Activated CD4-positive, alpha-beta memory T cell treated with anti-CD3 and anti-CD28 coated beads for 36 hours (primary cell): Measurements from ENCODE around the gene LYRM4. TPM values are rescaled to one million over a fixed set of nuclear protein-coding genes. Genes with fewer than 3 reads are reported as not detected.

Experiments used
- CTCF ChIA-PET: fragments of 350-600 bp; sonication (Branson Sonifier 250); formaldehyde crosslinking; loops from one replicate; lab custom pipeline; 2021; ENCODE audit warnings: antibody characterized with exemption, inconsistent platforms; lab: Charles Lee
- POLR2A ChIA-PET: fragments of 350-600 bp; sonication (Branson Sonifier 250); formaldehyde crosslinking; loops from one replicate; lab custom pipeline; 2021; ENCODE audit warnings: antibody characterized with exemption; lab: Charles Lee
- DNase-seq: peaks from one replicate; pipeline ENCODE4 v3.0.0-alpha.2; 2020
- H3K27ac Mint-ChIP-seq: one replicate; pipeline ENCODE4 v1.8.0; 2021; ENCODE audit warnings: mixed read lengths
- H3K27me3 Mint-ChIP-seq: one replicate; pipeline ENCODE4 v1.8.0; 2021; ENCODE audit warnings: mixed read lengths
- H3K36me3 Mint-ChIP-seq: one replicate; pipeline ENCODE4 v1.8.0; 2021; ENCODE audit warnings: mixed read lengths
- H3K4me1 Mint-ChIP-seq: one replicate; pipeline ENCODE4 v1.8.0; 2021; ENCODE audit warnings: low read depth, mixed read lengths
- H3K4me3 Mint-ChIP-seq: one replicate; pipeline ENCODE4 v1.8.0; 2021; ENCODE audit warnings: mild to moderate bottlenecking, mixed read lengths
- H3K9me3 Mint-ChIP-seq: one replicate; pipeline ENCODE4 v1.8.0; 2021; ENCODE audit warnings: mixed read lengths
- intact Hi-C: fragments of 100-400 bp; cut with micrococcal nuclease; formaldehyde crosslinking; loops from one replicate; pipeline ENCODE4 v1.15.1; 2023
- total RNA-seq, 2 experiments: library from RNA; stranded (reverse); gene quantifications; one replicate each; pipeline ENCODE4 v1.2.3, GENCODE V29; 2021

LYRM4 gene
- 10 to 100 TPM; 50.6 to 53.6 TPM for total RNA-seq

DNA sequence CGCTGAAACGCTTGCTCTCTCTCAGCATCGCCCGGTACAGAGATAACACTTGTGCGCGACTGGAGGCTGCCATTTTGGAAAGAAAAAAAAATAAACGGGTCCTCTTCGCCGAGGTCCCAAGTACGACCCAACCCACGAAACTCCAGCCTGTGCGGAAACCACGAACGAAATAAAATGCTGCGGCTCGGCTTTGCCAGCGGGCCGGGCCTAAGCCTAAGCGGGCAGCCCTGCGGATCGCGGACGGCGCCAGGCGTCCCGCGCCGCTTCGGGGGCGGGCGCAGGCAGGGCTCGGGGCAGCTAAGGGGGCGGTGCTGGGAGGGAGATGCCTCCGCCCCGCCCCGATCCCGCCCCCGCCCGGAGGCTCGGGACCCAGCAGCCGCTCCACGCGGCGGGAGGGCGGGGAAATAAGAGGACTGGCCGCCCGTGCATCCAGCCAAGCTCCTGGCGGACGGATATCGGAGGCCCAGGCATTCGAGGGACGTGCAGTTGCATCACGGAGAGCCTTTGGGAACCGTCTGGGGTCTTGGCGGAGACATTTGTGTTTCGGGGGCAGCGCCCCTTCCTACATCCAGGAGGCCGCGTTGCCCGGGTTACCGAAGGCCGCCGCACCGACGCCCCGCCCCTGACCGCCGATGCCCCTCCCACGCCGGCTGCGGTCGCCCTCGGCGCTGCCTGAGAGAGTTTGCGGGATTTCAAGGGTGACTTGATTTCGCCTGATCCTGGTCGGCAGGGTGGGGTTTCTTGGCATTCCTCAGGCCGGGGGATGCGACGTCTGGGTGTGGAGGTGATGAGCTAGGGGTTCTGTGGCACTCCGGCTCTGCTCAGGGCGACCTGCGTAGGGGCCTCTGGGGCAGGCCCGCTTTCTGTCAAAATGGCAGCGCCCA is at the start of gene LYRM4, which contains the start of gene FARS2:
Gene LYRM4, minus strand, starts transcription at position 290 of the 884 bp plus-strand sequence. Its CDS starts 217 bp downstream, at position 73.
Gene FARS2, plus strand, starts transcription at position 853 of the 884 bp plus-strand sequence.
- H3K27ac Mint-ChIP-seq = peak within 1 kb of the TSS; percentile 99
- H3K27me3 Mint-ChIP-seq = no peaks in the 10 kb centered on the region
- intact Hi-C loops = loop anchor here (1.0 to 10.0 kb wide), 9 partner anchors 19 to 486 kb away; partner anchors contain the start of gene CDYL
- H3K4me1 Mint-ChIP-seq = peaks cover 36% of the 10 kb centered on the region
- peaks cover 19% of the 10 kb centered on the region for H3K36me3 Mint-ChIP-seq
- peak within 1 kb of the TSS; percentile 98 for H3K4me3 Mint-ChIP-seq
- ChIA-PET POLR2A (interaction anchor here (0.7 to 3.2 kb wide), 9 partner anchors 10 to 257 kb away, joined by 3 to 30 read pairs (median 4); partner anchors contain the start of gene RPP40), CTCF (interaction anchor here (1.1 to 6.2 kb wide), 6 partner anchors 19 to 117 kb away, joined by 3 to 50 read pairs (median 10); no protein-coding TSS in a partner anchor)
- H3K9me3 Mint-ChIP-seq = no peaks in the 10 kb centered on the region
- peak; percentile 93 for DNase-seq

DNA sequence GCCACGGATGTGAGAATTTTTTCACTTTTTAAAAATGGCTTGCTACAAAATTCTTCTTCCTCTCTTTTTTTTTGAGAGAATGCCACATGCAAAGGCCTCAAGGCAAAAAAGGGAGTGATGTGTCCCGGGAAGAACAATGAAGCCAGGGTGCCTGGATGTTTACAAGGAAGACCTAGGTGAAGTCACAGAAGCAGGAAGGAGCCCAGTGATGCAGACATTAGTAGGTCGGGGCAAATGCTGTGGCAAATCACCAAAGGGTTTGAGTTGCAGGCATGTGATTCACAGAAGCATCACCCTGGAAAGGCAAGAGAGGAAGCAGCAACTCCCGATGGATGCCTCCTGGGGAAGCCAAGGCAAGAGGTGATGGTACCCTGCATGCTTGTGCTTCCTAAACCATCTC is 47.3 kb upstream of the LYRM4 start:
- Mint-ChIP-seq H3K36me3 (peaks cover 5% of the 10 kb centered on the region), H3K27ac (no peak overlapping the region), H3K4me3 (no peak overlapping the region), H3K27me3 (no peaks in the 10 kb centered on the region), H3K9me3 (no peaks in the 10 kb centered on the region), H3K4me1 (peaks cover 18% of the 10 kb centered on the region)
- no peak for DNase-seq
- ChIA-PET CTCF (no interaction called here), POLR2A (no interaction called here)
- intact Hi-C loops = no loop called here

DNA sequence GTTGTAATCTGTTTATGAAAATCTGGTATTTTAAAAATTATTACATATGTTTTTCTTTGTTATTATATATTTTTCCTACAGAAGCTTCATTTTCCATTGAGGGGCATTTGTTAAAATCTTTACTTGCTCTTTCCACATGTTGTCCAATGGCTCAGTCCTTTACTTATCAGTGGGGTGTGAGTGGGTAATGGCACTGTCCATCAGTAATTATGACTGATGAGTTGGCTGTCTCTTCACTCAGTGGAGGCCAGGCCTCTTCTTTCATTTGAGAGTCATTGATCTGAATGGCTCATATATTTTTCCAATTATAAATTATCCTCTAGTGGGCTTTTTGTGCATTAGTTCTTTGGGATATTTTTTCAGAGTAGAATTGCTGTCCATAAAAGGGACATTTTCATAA is 46.3 kb upstream of the LYRM4 start:
- ChIA-PET POLR2A (no interaction called here), CTCF (interaction anchor here (5.9 kb wide), 1 partner anchor 163 kb away, joined by 77 read pairs; no protein-coding TSS in a partner anchor)
- intact Hi-C loops = no loop called here
- no peaks in the 10 kb centered on the region for H3K9me3 Mint-ChIP-seq
- no peaks in the 10 kb centered on the region for H3K27me3 Mint-ChIP-seq
- no peak for DNase-seq
- peaks cover 5% of the 10 kb centered on the region for H3K36me3 Mint-ChIP-seq
- H3K27ac Mint-ChIP-seq = no peak overlapping the region
- peaks cover 28% of the 10 kb centered on the region for H3K4me1 Mint-ChIP-seq
- no peak overlapping the region for H3K4me3 Mint-ChIP-seq

DNA sequence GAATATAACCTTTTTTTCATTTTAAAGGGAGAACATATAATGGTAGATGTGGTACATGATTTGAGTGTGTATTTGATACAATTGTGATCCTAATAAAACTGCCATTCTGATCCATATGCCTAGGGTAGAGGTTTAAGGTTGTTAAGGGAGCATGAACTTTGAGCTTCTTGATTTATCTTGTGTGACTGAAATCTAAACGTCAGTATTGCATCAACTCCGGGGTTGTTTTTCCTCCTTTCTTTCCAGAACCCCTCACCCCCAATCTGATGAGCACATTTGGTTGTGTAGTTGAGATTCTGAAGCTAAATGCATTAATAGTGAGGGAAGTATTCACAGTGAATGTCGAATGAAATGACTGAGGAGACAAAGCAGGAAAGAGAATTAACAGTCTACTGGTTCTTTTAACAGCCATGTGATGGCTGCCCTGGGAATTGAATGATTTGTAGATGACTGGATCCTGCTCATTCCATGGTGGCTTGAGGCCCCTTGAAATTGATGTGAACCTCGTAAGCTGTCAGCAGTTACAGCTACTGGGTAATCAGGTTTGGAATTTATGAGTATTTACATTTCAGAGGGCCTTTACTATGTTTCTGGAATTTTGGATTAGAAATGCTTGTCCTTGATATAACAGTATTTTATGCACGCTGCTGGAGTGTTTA is 45.3 kb upstream of the LYRM4 start:
- intact Hi-C loops = no loop called here
- H3K27me3 Mint-ChIP-seq = no peaks in the 10 kb centered on the region
- H3K4me1 Mint-ChIP-seq = peaks cover 37% of the 10 kb centered on the region
- H3K4me3 Mint-ChIP-seq = no peak overlapping the region
- POLR2A ChIA-PET = interaction anchor here (0.9 kb wide), 1 partner anchor 48 kb away, joined by 3 read pairs; no protein-coding TSS in a partner anchor
- CTCF ChIA-PET = interaction anchor here (1.1 to 5.9 kb wide), 3 partner anchors 46 to 162 kb away, joined by 7 to 77 read pairs (median 15); partner anchors contain the start of genes FARS2 and LYRM4
- H3K27ac Mint-ChIP-seq = no peak overlapping the region
- peaks cover 5% of the 10 kb centered on the region for H3K36me3 Mint-ChIP-seq
- H3K9me3 Mint-ChIP-seq = no peaks in the 10 kb centered on the region
- DNase-seq = no peak

DNA sequence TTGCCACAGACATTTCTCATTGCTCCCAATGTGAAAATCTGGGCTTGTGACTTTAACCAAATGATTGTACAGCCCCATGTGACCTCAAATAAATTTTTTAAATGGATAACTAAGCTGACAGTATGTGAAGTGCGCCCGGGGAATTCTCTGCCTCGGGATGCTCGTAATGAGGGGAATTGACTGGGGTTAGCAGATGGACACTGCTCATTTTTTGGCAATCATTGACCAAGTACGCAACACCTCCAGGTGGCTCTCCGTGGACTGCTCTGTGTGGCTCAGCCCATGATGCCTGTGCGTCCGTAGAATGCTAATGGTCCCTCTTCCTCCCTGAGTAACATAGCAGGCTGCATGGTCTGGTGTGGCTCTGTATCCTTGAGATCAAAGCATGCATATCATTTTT is 42.9 kb upstream of the LYRM4 start:
- no peak for DNase-seq
- peaks cover 5% of the 10 kb centered on the region for H3K36me3 Mint-ChIP-seq
- H3K4me1 Mint-ChIP-seq = peaks cover 54% of the 10 kb centered on the region
- ChIA-PET CTCF (interaction anchor here (0.8 to 5.9 kb wide), 31 partner anchors 9 to 165 kb away, joined by 3 to 77 read pairs (median 5); partner anchors contain the start of genes FARS2 and LYRM4), POLR2A (interaction anchor here (2.1 to 3.6 kb wide), 3 partner anchors 16 to 43 kb away, joined by 8 to 36 read pairs (median 30); partner anchors contain the start of genes FARS2 and LYRM4)
- intact Hi-C loops = loop anchor here (1.0 kb wide), 2 partner anchors 88 to 160 kb away; no protein-coding TSS in a partner anchor
- no peak overlapping the region for H3K4me3 Mint-ChIP-seq
- no peaks in the 10 kb centered on the region for H3K9me3 Mint-ChIP-seq
- no peaks in the 10 kb centered on the region for H3K27me3 Mint-ChIP-seq
- peak overlapping the region; percentile 87 for H3K27ac Mint-ChIP-seq

DNA sequence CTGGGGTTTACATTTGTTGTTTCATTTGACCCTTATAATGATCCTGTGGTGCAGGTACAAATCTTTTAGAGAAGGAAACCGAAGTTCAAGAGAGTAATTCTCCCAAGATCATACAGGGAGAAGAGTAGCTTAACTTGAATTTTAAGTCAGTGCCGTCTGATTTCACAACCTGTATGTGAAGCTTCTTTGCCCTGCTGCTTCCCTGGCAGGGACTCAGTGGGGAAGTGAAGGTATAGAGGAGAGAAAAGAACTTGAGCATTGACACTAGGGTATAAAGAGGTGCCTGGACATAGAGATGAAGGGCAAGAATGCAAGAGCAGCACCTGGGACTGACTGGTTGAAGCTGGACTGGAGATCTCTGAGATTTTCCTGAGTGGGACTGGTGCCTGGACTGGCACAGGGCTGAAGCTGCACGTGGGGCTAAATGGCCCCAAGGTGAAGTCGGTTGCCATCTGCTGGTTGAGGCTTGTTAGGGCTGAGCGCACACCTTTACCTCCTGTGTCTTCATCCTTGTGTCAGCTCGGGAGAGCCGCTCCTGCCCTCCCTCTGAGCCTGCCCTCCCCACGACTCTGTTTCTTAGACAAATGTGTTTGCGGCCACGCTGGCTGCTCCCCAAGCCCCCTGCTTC is 42.4 kb upstream of the LYRM4 start:
- POLR2A ChIA-PET = interaction anchor here (0.6 to 3.6 kb wide), 5 partner anchors 16 to 118 kb away, joined by 3 to 36 read pairs (median 8); partner anchors contain the start of genes FARS2 and LYRM4
- H3K4me3 Mint-ChIP-seq = peak overlapping the region; percentile 59

DNA sequence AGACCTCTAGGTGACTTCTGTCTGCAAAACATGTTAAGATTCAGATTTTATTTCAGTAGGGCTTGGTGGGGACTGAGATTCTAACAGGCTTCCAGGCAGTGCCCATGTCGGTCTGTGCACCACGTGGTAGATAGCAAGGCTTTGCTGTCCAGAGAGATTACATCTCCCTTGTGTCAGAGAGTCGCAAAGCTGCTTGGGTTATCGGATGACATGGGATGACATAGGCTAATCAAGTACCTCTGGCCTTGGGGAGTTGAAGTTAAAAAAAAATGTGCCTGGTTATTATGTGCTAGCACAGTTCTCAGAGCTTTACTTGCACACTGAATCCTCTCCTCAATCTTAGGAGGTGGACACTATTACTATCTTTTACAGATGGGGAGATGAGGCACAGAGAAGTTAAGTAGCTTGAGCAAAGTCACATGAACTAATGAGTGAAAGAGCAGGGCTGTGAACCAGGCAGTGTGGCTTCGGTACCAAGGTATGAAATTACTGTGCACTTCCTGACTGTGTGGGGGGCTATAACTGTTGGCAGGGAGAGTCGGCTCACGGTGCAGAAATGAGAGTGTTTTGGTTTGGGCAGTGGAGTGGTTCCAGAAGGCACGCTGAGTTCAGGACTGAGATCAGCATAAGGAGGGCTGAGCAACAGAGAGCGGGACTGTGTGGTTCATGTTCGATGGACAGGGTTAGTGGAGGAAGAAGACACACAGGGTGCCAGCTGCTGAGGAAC is 41.6 kb upstream of the LYRM4 start:
- CTCF ChIA-PET = interaction anchor here (0.7 to 5.9 kb wide), 37 partner anchors 9 to 168 kb away, joined by 3 to 77 read pairs (median 5); partner anchors contain the start of genes FARS2 and LYRM4
- H3K9me3 Mint-ChIP-seq = no peaks in the 10 kb centered on the region
- H3K27me3 Mint-ChIP-seq = no peaks in the 10 kb centered on the region
- POLR2A ChIA-PET = interaction anchor here (0.6 to 3.6 kb wide), 9 partner anchors 9 to 136 kb away, joined by 3 to 36 read pairs (median 4); partner anchors contain the start of genes FARS2 and LYRM4
- H3K4me3 Mint-ChIP-seq = peak overlapping the region; percentile 59
- DNase-seq = peak; percentile 87
- peak overlapping the region; percentile 87 for H3K27ac Mint-ChIP-seq
- intact Hi-C loops = loop anchor here (1.0 kb wide), 5 partner anchors 22 to 128 kb away; partner anchors contain the start of gene FARS2
- H3K36me3 Mint-ChIP-seq = no peaks in the 10 kb centered on the region
- peaks cover 59% of the 10 kb centered on the region for H3K4me1 Mint-ChIP-seq

More for the DNA sequence above, 42.4 kb upstream of the LYRM4 start:
- Mint-ChIP-seq H3K4me1 (peaks cover 57% of the 10 kb centered on the region), H3K36me3 (peaks cover 1% of the 10 kb centered on the region), H3K9me3 (no peaks in the 10 kb centered on the region), H3K27ac (peak overlapping the region; percentile 87), H3K27me3 (no peaks in the 10 kb centered on the region)
- intact Hi-C loops = loop anchor here (1.0 kb wide), 7 partner anchors 23 to 160 kb away; partner anchors contain the start of gene FARS2
- CTCF ChIA-PET = interaction anchor here (0.7 to 5.9 kb wide), 40 partner anchors 9 to 169 kb away, joined by 3 to 77 read pairs (median 4); partner anchors contain the start of genes FARS2 and LYRM4
- DNase-seq = peak; percentile 81

DNA sequence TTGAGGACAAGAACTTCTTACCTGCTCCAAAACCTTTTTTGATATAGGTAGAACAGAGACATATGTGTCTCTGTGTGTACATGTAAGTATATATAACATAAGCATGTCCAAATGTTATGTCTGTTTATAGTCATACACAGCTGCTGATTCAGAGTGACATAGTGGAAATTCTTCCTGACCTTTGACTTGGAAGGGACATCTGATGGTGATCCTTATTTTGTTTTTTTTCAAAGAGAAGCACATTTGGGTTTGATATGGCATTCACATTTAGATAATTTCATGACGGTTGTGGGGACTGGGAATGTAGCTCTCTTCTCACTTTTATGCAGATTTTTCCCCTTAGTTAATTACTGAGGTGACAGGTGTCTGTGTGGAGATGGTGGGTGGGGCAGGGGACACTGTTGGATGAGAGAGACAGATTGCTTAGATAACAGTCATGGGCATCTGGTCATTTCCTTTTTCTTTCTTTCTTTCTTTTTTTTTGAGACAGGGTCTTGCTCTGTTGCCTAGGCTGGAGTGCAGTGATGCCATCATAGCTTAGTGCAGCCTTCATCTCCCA is 39.5 kb upstream of the LYRM4 start:
- CTCF ChIA-PET = interaction anchor here (0.6 kb wide), 1 partner anchor 1827 kb away, joined by 3 read pairs; no protein-coding TSS in a partner anchor

DNA sequence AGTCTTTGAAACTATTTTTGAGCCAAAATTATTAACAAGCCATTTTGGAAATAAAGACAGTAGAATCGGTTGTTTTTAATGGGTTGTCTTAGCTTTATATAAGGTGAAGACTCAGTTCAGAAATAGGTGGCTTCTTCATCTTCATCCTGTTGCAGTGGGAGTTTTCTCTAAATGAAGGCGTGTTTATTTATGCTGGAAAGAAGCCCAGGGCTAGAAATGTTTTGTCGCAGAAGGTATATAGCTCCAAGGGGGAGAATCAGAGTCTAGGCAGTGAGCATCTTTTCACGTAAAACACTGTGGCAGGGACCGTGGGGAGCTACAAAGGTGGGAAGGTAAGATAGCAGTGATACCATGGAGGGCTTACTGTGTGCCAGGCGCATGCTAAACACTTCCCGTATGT is 34.9 kb upstream of the LYRM4 start:
- Mint-ChIP-seq H3K4me1 (peaks cover 56% of the 10 kb centered on the region), H3K9me3 (no peaks in the 10 kb centered on the region), H3K27ac (no peak overlapping the region), H3K27me3 (no peaks in the 10 kb centered on the region), H3K4me3 (no peak overlapping the region), H3K36me3 (peaks cover 5% of the 10 kb centered on the region)
- intact Hi-C loops = no loop called here
- ChIA-PET POLR2A (no interaction called here), CTCF (no interaction called here)
- no peak for DNase-seq

More for the DNA sequence above, 39.5 kb upstream of the LYRM4 start:
- intact Hi-C loops = no loop called here
- POLR2A ChIA-PET = interaction anchor here (0.7 kb wide), 1 partner anchor 28 kb away, joined by 4 read pairs; no protein-coding TSS in a partner anchor
- Mint-ChIP-seq H3K36me3 (peaks cover 5% of the 10 kb centered on the region), H3K27ac (no peak overlapping the region), H3K4me1 (peaks cover 57% of the 10 kb centered on the region), H3K27me3 (no peaks in the 10 kb centered on the region), H3K4me3 (no peak overlapping the region), H3K9me3 (no peaks in the 10 kb centered on the region)
- no peak for DNase-seq
